Endothelial cell of umbilical vein (primary cell): ENCODE results near the gene TACC3.

ENCODE experiments used
- EZH2 ChIP-seq: IDR thresholded peaks from 2 replicates; pipeline ENCODE4 v1.6.1; 2012; ENCODE audit warnings: borderline replicate concordance, low read depth, mild to moderate bottlenecking, moderate library complexity, low read length, inconsistent platforms; ENCODE audit not compliant: severe bottlenecking
- FOS ChIP-seq: IDR thresholded peaks from 2 replicates; pipeline ENCODE4 v1.6.1; 2011; ENCODE audit warnings: mild to moderate bottlenecking, low read length, moderate library complexity, borderline replicate concordance; ENCODE audit not compliant: insufficient read depth
- JUN ChIP-seq: IDR thresholded peaks from 2 replicates; pipeline ENCODE4 v1.6.1; 2011; ENCODE audit warnings: borderline replicate concordance, low read depth; ENCODE audit not compliant: insufficient read length, insufficient read depth
- POLR2A ChIP-seq: IDR thresholded peaks from 2 replicates; pipeline ENCODE4 v1.6.1; 2012; ENCODE audit warnings: low read depth, mild to moderate bottlenecking, control low read depth, low read length
- TF ChIP-seq, protein P1 (sequence below), 2 donors: IDR thresholded peaks; 1 replicate in 1 of 2; 2 replicates in 1 of 2; pipeline ENCODE4 v1.5.1; 2011; ENCODE audit warnings: low read length in 2 of 2, mild to moderate bottlenecking in 2 of 2, moderate library complexity in 2 of 2, control low read depth in 1 of 2, inconsistent platforms in 1 of 2, low read depth in 1 of 2; ENCODE audit not compliant: insufficient read depth in 1 of 2; ENCODE audit errors: extremely low read depth in 1 of 2

DNA sequence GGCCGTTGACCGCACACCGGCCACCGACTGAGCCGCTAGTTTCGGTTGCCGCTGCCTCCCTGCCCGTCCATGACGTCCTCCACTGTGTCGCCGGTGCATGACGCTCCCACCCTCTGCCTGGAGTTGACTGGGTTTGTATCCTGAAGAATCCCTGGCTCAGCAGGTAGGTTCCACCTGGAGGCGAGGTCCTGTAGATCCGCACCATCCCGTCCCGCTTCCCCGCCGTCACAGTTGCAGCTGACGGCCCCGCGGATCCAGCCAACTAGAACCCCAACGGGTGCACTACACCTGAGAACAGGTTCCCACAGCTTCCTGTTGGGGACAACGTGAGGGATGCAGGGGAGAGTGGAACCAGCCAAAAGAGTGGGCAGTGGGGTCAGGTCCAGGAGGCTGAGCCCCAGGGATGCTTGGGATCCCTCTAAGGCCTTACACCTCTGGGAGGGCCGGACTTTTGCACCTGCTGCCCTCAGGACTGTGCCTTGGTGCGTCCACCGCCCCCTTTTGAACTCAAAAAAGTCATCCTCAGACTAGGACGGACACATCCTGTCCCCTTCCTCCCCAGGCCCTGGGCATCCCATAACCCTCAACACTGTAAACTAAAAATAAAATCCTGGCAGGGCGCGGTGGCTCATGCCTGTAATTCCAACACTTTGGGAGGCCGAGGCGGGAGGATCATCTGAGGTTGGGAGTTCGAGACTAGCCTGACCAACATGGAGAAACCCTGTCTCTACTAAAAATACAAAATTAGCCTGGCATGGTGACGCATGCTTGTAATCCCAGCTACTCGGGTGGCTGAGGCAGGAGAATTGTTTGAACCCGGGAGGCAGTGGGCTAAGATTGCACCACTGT is 8.1 kb upstream of the TACC3 start:
- TF ChIP-seq FOS (no peak), POLR2A (no peak), EZH2 (no peak), JUN (no peak)
- TF ChIP-seq, protein P1, sequence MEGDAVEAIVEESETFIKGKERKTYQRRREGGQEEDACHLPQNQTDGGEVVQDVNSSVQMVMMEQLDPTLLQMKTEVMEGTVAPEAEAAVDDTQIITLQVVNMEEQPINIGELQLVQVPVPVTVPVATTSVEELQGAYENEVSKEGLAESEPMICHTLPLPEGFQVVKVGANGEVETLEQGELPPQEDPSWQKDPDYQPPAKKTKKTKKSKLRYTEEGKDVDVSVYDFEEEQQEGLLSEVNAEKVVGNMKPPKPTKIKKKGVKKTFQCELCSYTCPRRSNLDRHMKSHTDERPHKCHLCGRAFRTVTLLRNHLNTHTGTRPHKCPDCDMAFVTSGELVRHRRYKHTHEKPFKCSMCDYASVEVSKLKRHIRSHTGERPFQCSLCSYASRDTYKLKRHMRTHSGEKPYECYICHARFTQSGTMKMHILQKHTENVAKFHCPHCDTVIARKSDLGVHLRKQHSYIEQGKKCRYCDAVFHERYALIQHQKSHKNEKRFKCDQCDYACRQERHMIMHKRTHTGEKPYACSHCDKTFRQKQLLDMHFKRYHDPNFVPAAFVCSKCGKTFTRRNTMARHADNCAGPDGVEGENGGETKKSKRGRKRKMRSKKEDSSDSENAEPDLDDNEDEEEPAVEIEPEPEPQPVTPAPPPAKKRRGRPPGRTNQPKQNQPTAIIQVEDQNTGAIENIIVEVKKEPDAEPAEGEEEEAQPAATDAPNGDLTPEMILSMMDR (IDR thresholded peaks at IDR 0.05; ENCODE audit: extremely low read depth in 1 of 2, insufficient read depth in 1 of 2, low read depth in 1 of 2, low read length in 2 of 2) = no peak
